ENCODE results near the gene WNT5B.
"Not testable (repeated sequence)": the region's sequence is repeated elsewhere in the genome, so short reads cannot be mapped to it uniquely, and the experiment has no call there.

The WNT5B gene

GRCh38 chr12:1680804-1681492 is 51.9 kb downstream of the WNT5B start:
- no peak for DNase-seq (ENCODE audit: extremely low read depth in 1 of 2, low read depth in 1 of 2)

GRCh38 chr12:1681493-1681807 is 52.4 kb downstream of the WNT5B start:
- DNase-seq (ENCODE audit: extremely low read depth in 1 of 2, low read depth in 1 of 2): no peak

- DNase-seq (ENCODE audit: extremely low read depth in 1 of 2, low read depth in 1 of 2): no peak
Observed at GRCh38 chr12:1688086-1688710, 59.2 kb downstream of the WNT5B start.

GRCh38 chr12:1690578-1691122 is 61.6 kb downstream of the WNT5B start, which contains the start of gene ADIPOR2:
TSS of gene ADIPOR2 (plus strand) at chr12:1691070. CDS start at chr12:1754344, 63,274 bp downstream.
- DNase-seq (ENCODE audit: extremely low read depth in 1 of 2, low read depth in 1 of 2): peak; percentile 89 to 91

- DNase-seq (ENCODE audit: extremely low read depth in 1 of 2, low read depth in 1 of 2): peak in 1 of 2 donors; percentile 20
Observed at GRCh38 chr12:1691123-1692007, 62.3 kb downstream of the WNT5B start.

- no peak for DNase-seq (ENCODE audit: extremely low read depth in 1 of 2, low read depth in 1 of 2)
Observed at GRCh38 chr12:1692226-1692625, 63.2 kb downstream of the WNT5B start.

- no peak for DNase-seq (ENCODE audit: extremely low read depth in 1 of 2, low read depth in 1 of 2)
Observed at GRCh38 chr12:1692895-1693610, 64.0 kb downstream of the WNT5B start.

- not testable (repeated sequence) for DNase-seq (ENCODE audit: extremely low read depth in 1 of 2, low read depth in 1 of 2)
Observed at GRCh38 chr12:1695097-1695496, 66.1 kb downstream of the WNT5B start.

- no peak for DNase-seq (ENCODE audit: extremely low read depth in 1 of 2, low read depth in 1 of 2)
Observed at GRCh38 chr12:1695886-1696670, 67.0 kb downstream of the WNT5B start.

GRCh38 chr12:1696800-1697199 is 67.8 kb downstream of the WNT5B start:
- no peak for DNase-seq (ENCODE audit: extremely low read depth in 1 of 2, low read depth in 1 of 2)

All from stimulated activated CD8-positive, alpha-beta memory T cell treated with anti-CD3 and anti-CD28 coated beads, Interleukin-7, amount 100 ng/mL, for 48 hours (primary cell).